NCI-H2107 (cell line): ENCODE measurements around the gene CBX3.
"Not testable (repeated sequence)": the region's sequence is repeated elsewhere in the genome, so short reads cannot be mapped to it uniquely, and the experiment has no call there.

Experiments
- DNase-seq: peaks from one replicate; lab custom pipeline; 2025; lab: John Stamatoyannopoulos, UW

CBX3 gene

GRCh38 chr7:26202019-26202990, 760 bp downstream of the CBX3 start:
- no peak for DNase-seq

- no peak for DNase-seq
Observed at GRCh38 chr7:26203016-26203415, 1.5 kb downstream of the CBX3 start.

DNA sequence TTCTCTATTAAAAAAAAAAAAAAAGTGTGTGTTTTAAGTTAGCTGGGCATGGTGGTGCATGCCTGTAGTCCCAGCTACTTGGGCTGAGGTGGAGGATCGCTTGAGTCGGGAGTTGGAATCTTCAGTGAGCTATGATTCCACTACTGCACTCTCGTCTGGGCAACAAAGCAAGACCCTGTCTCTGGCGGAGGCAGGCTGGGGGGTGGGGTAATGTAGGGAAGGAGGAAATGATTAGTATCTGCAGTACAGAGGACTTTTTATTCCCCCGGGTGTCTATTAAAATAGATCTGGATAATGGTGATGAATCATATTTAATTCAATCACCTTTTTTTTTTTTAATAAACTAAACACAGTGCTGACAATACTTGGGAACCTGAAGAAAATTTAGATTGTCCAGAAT, 6.5 kb downstream of the CBX3 start:
- DNase-seq: no peak

DNA sequence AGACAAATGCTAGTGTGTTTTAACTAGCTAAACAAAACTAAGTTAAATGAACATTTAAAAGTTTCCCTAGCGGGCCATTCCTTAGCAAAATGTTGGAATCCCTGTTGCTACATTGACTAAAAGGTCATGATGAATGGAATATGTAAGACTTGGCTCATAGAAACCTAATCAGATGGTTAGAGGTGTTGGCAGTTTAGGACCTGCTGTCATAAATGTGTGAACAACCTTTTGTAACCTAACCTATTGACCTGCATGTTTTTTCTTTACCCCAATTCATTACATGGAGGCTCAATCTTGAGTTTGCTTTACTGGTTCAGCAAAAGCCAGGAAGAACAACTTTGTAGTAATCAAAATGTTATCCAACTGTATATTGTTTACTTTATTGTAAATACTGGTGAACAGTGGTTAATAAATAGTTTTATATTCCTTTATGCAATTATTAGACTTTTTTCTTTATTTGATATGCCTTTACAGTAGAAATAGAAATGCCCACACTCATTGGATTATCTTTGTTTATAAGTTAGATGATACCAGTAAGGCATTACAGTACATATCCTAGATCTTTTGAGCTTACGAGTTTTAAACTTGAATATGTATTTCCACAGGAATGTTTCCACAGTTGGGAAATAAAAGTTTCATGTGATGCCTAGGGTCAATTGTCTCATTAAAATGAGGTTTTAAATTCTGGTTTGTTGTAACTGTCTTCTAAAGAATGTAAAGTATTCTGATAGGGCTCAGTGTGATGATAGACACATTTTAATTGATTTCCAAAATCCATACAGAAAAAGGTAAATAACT, 11.6 kb downstream of the CBX3 start:
- DNase-seq: no peak

GRCh38 chr7:26213807-26214515, 12.4 kb downstream of the CBX3 start:
- no peak for DNase-seq

DNA sequence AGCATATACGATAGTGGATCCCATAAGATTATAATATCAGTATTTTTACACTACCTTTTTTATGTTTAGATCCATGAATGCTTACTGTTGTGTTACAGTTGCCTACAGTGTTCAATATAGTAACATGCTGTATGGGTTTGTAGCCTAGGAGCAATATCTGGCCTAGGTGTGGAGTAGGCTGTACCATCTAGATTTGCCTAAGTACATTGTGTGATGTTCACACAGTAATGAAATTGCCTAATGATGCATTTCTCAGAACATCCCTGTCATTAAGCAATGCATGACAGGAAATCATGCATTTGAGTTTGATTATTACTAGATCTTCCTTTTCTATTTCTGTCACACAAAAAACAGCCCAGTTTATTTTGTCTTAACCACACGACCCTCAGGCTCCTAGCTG, 14.5 kb downstream of the CBX3 start:
- no peak for DNase-seq

GRCh38 chr7:26224359-26224758, 22.8 kb downstream of the CBX3 start:
- DNase-seq: no peak

DNA sequence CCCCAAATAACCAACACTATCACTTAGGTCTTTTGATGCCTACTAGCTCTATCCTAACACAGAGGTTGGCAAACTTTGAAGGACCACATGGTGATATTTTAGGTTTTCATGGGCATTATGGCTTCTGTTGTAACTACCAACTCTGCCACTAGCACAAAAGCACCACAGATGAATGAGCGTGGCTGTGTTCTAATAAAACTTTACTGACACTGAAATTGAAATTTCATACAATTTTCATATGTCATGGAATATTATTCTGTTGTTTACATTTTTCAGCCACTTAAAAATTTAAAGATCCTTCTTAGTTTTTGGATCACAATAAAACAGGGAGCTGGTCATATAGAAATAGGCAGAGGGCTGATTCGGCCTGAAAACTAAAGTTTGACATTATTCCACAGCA, 26.4 kb downstream of the CBX3 start:
- DNase-seq: no peak

DNA sequence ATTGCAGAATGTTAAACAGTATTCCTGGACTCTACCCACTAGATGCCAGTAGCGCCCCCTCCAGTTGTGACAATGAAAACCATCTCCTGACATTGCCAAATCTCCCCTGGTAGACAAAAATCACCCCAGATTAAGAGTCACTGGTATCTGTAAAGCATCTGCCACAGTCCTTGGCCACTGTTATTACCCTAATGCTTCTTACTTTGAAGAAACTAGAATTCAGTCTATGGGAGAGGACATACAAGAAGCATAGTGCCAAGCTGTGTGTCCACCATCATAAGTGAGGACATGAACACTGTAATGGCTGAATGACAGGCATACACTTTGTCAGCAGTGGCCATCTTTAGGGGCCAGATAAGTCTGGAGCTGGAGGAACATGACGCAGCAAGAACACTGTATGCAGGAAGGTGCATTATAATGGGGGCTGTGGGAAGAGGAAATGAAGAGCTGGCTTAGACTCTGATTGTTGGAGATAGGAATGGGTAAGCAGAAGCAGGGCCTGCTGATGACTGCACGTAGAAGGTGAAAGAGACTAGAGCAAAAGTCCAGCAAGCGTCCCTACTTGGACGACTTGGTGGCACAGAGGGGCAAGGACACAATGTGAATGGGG, 32.5 kb downstream of the CBX3 start:
- DNase-seq: no peak

GRCh38 chr7:26237035-26237807, 35.7 kb downstream of the CBX3 start:
- DNase-seq: no peak

GRCh38 chr7:26238032-26238431, 36.5 kb downstream of the CBX3 start:
- no peak for DNase-seq

- no peak for DNase-seq
Observed at GRCh38 chr7:26245150-26245549, 43.6 kb downstream of the CBX3 start.

GRCh38 chr7:26250239-26250638, 48.7 kb downstream of the CBX3 start:
- no peak for DNase-seq

DNA sequence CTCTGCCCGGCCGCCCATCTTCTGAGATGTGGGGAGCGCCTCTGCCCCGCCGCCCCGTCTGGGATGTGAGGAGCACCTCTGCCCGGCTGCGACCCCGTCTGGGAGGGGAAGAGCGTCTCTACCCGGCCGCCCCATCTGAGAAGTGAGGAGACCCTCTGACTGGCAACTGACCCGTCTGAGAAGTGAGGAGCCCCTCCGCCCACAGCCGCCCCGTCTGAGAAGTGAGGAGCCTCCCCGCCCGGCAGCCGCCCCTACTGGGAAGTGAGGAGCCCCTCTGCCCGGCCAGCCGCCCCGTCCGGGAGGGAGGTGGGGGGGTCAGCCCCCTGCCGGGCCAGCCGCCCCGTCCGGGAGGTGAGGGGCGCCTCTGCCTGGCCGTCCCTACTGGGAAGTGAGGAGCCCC, 60.3 kb downstream of the CBX3 start:
- DNase-seq: not testable (repeated sequence)
